Fibroblast of mammary gland (primary cell): Measurements from ENCODE around the gene TBC1D10A.
"Not testable (repeated sequence)": the region's sequence is repeated elsewhere in the genome, so short reads cannot be mapped to it uniquely, and the experiment has no call there.

Experiments
- DNase-seq: peaks from one replicate; pipeline ENCODE4 v3.0.0-alpha.2; 2010; ENCODE audit warnings: low read depth
- H3K4me3 ChIP-seq: 2 replicates; pipeline ENCODE4 v1.5.1; 2011; ENCODE audit warnings: low read depth, mild to moderate bottlenecking, low read length, moderate library complexity; ENCODE audit not compliant: control insufficient read depth
- CTCF ChIP-seq: conservative IDR thresholded peaks from 2 replicates; pipeline ENCODE4 v1.5.1; 2011; ENCODE audit warnings: low read depth, low read length, inconsistent platforms; ENCODE audit not compliant: control insufficient read depth, insufficient read depth

Gene TBC1D10A

GRCh38 chr22:30348404-30348803, 21.7 kb upstream of the TBC1D10A start:
- no peak for TF ChIP-seq CTCF
- DNase-seq: no peak
- H3K4me3 ChIP-seq: no peak overlapping the region

GRCh38 chr22:30347255-30347892, 20.6 kb upstream of the TBC1D10A start:
- no peak overlapping the region for H3K4me3 ChIP-seq
- no peak for DNase-seq
- no peak for TF ChIP-seq CTCF

GRCh38 chr22:30344447-30345200, 17.9 kb upstream of the TBC1D10A start:
- DNase-seq: no peak
- H3K4me3 ChIP-seq: no peak overlapping the region
- TF ChIP-seq CTCF: no peak

- no peak for TF ChIP-seq CTCF
- no peak for DNase-seq
- H3K4me3 ChIP-seq: no peak overlapping the region
These were observed 14.4 kb upstream of the TBC1D10A start for GRCh38 chr22:30340911-30341685.

- H3K4me3 ChIP-seq: no peak overlapping the region
- TF ChIP-seq CTCF: no peak
These were observed 12.1 kb upstream of the TBC1D10A start for GRCh38 chr22:30338802-30339201.

GRCh38 chr22:30338341-30338740, 11.6 kb upstream of the TBC1D10A start:
- DNase-seq, H3K4me3 ChIP-seq: not testable (repeated sequence)

More at GRCh38 chr22:30338802-30339201, 12.1 kb upstream of the TBC1D10A start:
- DNase-seq: no peak

GRCh38 chr22:30337461-30337778, 10.7 kb upstream of the TBC1D10A start:
- TF ChIP-seq CTCF: no peak
- no peak overlapping the region for H3K4me3 ChIP-seq
- no peak for DNase-seq
